A673 (cell line): ENCODE measurements around the gene BMAL2. TPM values are rescaled to one million over a fixed set of nuclear protein-coding genes. Genes with fewer than 3 reads are reported as not detected.

Experiments
- BruUV-seq: library from RNA; stranded (reverse); fragments of 400-500 nt; replicated peaks from 2 replicates; lab custom pipeline; 2021; lab: Mats Ljungman, UMichigan
- CTCF ChIA-PET: fragments of 300-600 bp; sonication (Branson Sonifier 250); formaldehyde crosslinking; loops from one replicate; lab custom pipeline; 2022; ENCODE audit warnings: antibody characterized with exemption; lab: Charles Lee
- POLR2A ChIA-PET: fragments of 300-600 bp; sonication (Branson Sonifier 250); formaldehyde crosslinking; loops from one replicate; lab custom pipeline; 2022; ENCODE audit warnings: antibody characterized with exemption; ENCODE audit not compliant: low non-redundant PET; lab: Charles Lee
- DNase-seq: peaks from one replicate; pipeline ENCODE4 v3.0.0-alpha.2; 2015; ENCODE audit warnings: low spot score
- H3K27ac ChIP-seq: fragments of 200-600 bp; sonication (generic); 2 replicates; pipeline ENCODE4 v1.5.1; 2016; ENCODE audit warnings: mixed run types, low read depth, mild to moderate bottlenecking, mixed read lengths, antibody characterized with exemption, low read length; ENCODE audit not compliant: poor library complexity, severe bottlenecking
- H3K27me3 ChIP-seq: fragments of 200-600 bp; sonication (generic); replicated peaks from 2 replicates; pipeline ENCODE4 v1.6.1; 2017; ENCODE audit warnings: mixed run types, low read depth, mild to moderate bottlenecking, mixed read lengths, antibody characterized with exemption, low read length; ENCODE audit not compliant: insufficient read depth, poor library complexity
- H3K36me3 ChIP-seq: fragments of 200-600 bp; sonication (generic); 2 replicates; pipeline ENCODE4 v1.6.1; 2016; ENCODE audit warnings: mixed run types, mild to moderate bottlenecking, mixed read lengths, antibody characterized with exemption, low read length; ENCODE audit not compliant: insufficient read depth, poor library complexity, severe bottlenecking
- H3K4me1 ChIP-seq: fragments of 200-600 bp; sonication (generic); 2 replicates; pipeline ENCODE4 v1.6.1; 2017; ENCODE audit warnings: mixed run types, mild to moderate bottlenecking, mixed read lengths, antibody characterized with exemption, low read length; ENCODE audit not compliant: insufficient read depth, poor library complexity, severe bottlenecking
- H3K4me3 ChIP-seq: fragments of 200-600 bp; sonication (generic); 2 replicates; pipeline ENCODE4 v1.5.1; 2016; ENCODE audit warnings: low read depth, mixed run types, mild to moderate bottlenecking, mixed read lengths, low read length; ENCODE audit not compliant: poor library complexity, severe bottlenecking
- H3K9me3 ChIP-seq: fragments of 200-600 bp; sonication (generic); 2 replicates; pipeline ENCODE4 v1.6.1; 2016; ENCODE audit warnings: mixed run types, low read depth, mild to moderate bottlenecking, mixed read lengths, antibody characterized with exemption, low read length; ENCODE audit not compliant: poor library complexity, severe bottlenecking
- CTCF ChIP-seq: fragments of 300-800, 200-600 bp; sonication (generic); conservative IDR thresholded peaks from 2 replicates; pipeline ENCODE4 v1.5.1; 2017; ENCODE audit warnings: low read depth, mild to moderate bottlenecking, antibody characterized with exemption, low read length, moderate library complexity, mixed read lengths
- EZH2 ChIP-seq: fragments of 200-600 bp; sonication (generic); IDR thresholded peaks from 2 replicates; pipeline ENCODE4 v1.6.1; 2017; ENCODE audit warnings: borderline replicate concordance, low read depth, mild to moderate bottlenecking, mixed read lengths, antibody characterized with exemption, low read length; ENCODE audit not compliant: poor library complexity, severe bottlenecking
- intact Hi-C: fragments of 100-400 bp; cut with micrococcal nuclease; formaldehyde crosslinking; loops from one replicate; pipeline ENCODE4 v1.10.0; 2022; ENCODE audit not compliant: unreplicated experiment
- total RNA-seq: library from RNA; stranded (reverse); gene quantifications from 2 replicates; pipeline ENCODE4 v1.2.3, GENCODE V29; 2021

Gene BMAL2
- total RNA-seq, 1 experiment from 2014 or later = 10.3 TPM

- Histone ChIP-seq H3K4me1 (no peaks in the 10 kb centered on the region), H3K4me3 (no peak overlapping the region), H3K9me3 (no peaks in the 10 kb centered on the region), H3K27me3 (no peaks in the 10 kb centered on the region), H3K27ac (no peak overlapping the region), H3K36me3 (no peaks in the 10 kb centered on the region)
- BruUV-seq = no TSS peak
- ChIA-PET POLR2A (interaction anchor here (0.7 kb wide), 1 partner anchor 359 kb away, joined by 4 read pairs; no protein-coding TSS in a partner anchor), CTCF (no interaction called here)
- no peak for DNase-seq
- no peak for TF ChIP-seq CTCF
- TF ChIP-seq EZH2 = no peak
- intact Hi-C loops = no loop called here
Measured at GRCh38 chr12:27340971-27341370, 8.3 kb downstream of the BMAL2 start.

GRCh38 chr12:27342536-27342935 is 9.9 kb downstream of the BMAL2 start:
- intact Hi-C loops = no loop called here
- no peak overlapping the region for H3K27ac ChIP-seq
- TF ChIP-seq EZH2 = no peak
- TF ChIP-seq CTCF = no peak
- CTCF ChIA-PET = no interaction called here
- no peak for DNase-seq
- no peak overlapping the region for H3K4me3 ChIP-seq
- no peaks in the 10 kb centered on the region for H3K9me3 ChIP-seq
- H3K36me3 ChIP-seq = no peaks in the 10 kb centered on the region
- POLR2A ChIA-PET = no interaction called here
- BruUV-seq = no TSS peak
- no peaks in the 10 kb centered on the region for H3K4me1 ChIP-seq
- no peaks in the 10 kb centered on the region for H3K27me3 ChIP-seq

GRCh38 chr12:27343255-27344000 is 10.8 kb downstream of the BMAL2 start:
- BruUV-seq = no TSS peak
- no peak overlapping the region for H3K4me3 ChIP-seq
- no peaks in the 10 kb centered on the region for H3K4me1 ChIP-seq
- no peak for DNase-seq
- ChIA-PET POLR2A (no interaction called here), CTCF (no interaction called here)
- no peaks in the 10 kb centered on the region for H3K27me3 ChIP-seq
- H3K9me3 ChIP-seq = no peaks in the 10 kb centered on the region
- intact Hi-C loops = no loop called here
- no peak overlapping the region for H3K27ac ChIP-seq
- TF ChIP-seq CTCF (no peak), EZH2 (no peak)
- H3K36me3 ChIP-seq = no peaks in the 10 kb centered on the region
